Activated CD8-positive, alpha-beta memory T cell treated with anti-CD3 and anti-CD28 coated beads, Interleukin-2, amount 10 ng/mL, durations not matched to agents 7 days and 5 days (primary cell): ENCODE measurements around the gene NLGN1. TPM values are rescaled to one million over a fixed set of nuclear protein-coding genes. Genes with fewer than 3 reads are reported as not detected.

Experiments
- ATAC-seq: fragments of 150-1000 bp; cut with Tn5 transposase; one replicate; pipeline ENCODE4 v1.10.0; 2021; ENCODE audit warnings: moderate library complexity
- CTCF ChIA-PET: fragments of 350-600 bp; sonication (Branson Sonifier 250); formaldehyde crosslinking; loops from one replicate; lab custom pipeline; 2021; ENCODE audit warnings: antibody characterized with exemption; lab: Charles Lee
- DNase-seq: peaks from one replicate; pipeline ENCODE4 v3.0.0-alpha.2; 2020
- H3K27ac Mint-ChIP-seq: one replicate; pipeline ENCODE4 v1.8.0; 2021; ENCODE audit warnings: mild to moderate bottlenecking, mixed read lengths
- H3K27me3 Mint-ChIP-seq: one replicate; pipeline ENCODE4 v1.8.0; 2021; ENCODE audit warnings: mixed read lengths
- H3K36me3 Mint-ChIP-seq: one replicate; pipeline ENCODE4 v1.8.0; 2021; ENCODE audit warnings: mild to moderate bottlenecking, mixed read lengths
- H3K4me1 Mint-ChIP-seq: one replicate; pipeline ENCODE4 v1.8.0; 2021; ENCODE audit warnings: mixed read lengths
- H3K4me3 Mint-ChIP-seq: one replicate; pipeline ENCODE4 v1.8.0; 2021; ENCODE audit warnings: mild to moderate bottlenecking, moderate library complexity, mixed read lengths
- H3K9me3 Mint-ChIP-seq: one replicate; pipeline ENCODE4 v1.8.0; 2022; ENCODE audit warnings: low read depth, mixed read lengths
- total RNA-seq, 2 experiments: library from RNA; stranded (reverse); gene quantifications; one replicate each; pipeline ENCODE4 v1.2.3, GENCODE V29; 2021

Gene NLGN1
- total RNA-seq, 2 experiments from 2014 or later: not detected

DNA sequence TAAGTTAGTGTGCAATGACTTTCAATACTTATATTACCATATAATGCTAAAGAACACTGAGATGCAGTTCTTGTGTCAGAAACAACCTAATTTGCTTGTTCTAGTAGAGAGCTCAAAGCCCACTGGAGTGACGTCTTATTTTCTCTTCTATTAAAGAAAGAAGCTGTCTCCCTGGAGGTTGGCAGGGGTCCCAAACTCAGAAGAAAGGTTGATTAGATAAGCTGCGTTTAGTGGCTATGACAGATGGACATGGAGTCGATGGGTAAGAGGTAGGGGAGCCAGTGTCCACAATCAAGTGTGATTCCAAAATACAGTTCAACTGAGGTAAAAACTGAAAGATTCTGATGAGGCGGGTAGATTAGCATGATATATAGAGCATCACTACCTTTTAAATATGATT, 363.6 kb downstream of the NLGN1 start:
- ATAC-seq (no peak), DNase-seq (no peak)
- H3K36me3 Mint-ChIP-seq: no peaks in the 10 kb centered on the region
- H3K4me1 Mint-ChIP-seq: no peaks in the 10 kb centered on the region
- H3K27me3 Mint-ChIP-seq: no peaks in the 10 kb centered on the region
- CTCF ChIA-PET: no interaction called here
- no peaks in the 10 kb centered on the region for H3K9me3 Mint-ChIP-seq
- H3K27ac Mint-ChIP-seq: no peak overlapping the region
- no peak overlapping the region for H3K4me3 Mint-ChIP-seq

DNA sequence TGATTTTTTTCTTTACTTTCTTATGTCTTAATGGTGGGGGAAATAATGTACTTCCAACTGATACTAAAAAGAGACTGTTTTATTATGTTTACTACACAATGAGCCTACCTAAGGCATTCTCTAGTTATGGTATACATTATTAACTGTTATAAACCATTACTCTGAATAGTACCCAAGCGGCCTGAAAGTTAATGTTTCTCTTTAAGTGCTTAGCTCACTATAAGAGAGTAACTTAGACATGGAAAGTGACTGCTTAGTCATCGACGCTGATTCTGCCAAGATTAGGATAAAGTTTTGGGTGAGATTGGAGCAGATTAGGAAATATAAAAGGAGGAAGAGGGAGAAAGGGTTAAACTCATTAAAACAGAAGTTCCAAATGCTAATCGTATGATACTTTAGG, 365.0 kb downstream of the NLGN1 start:
- H3K27ac Mint-ChIP-seq: no peak overlapping the region
- H3K36me3 Mint-ChIP-seq: no peaks in the 10 kb centered on the region
- no peak overlapping the region for H3K4me3 Mint-ChIP-seq
- H3K4me1 Mint-ChIP-seq: no peaks in the 10 kb centered on the region
- no peaks in the 10 kb centered on the region for H3K9me3 Mint-ChIP-seq
- H3K27me3 Mint-ChIP-seq: no peaks in the 10 kb centered on the region
- ATAC-seq (no peak), DNase-seq (no peak)
- CTCF ChIA-PET: no interaction called here

DNA sequence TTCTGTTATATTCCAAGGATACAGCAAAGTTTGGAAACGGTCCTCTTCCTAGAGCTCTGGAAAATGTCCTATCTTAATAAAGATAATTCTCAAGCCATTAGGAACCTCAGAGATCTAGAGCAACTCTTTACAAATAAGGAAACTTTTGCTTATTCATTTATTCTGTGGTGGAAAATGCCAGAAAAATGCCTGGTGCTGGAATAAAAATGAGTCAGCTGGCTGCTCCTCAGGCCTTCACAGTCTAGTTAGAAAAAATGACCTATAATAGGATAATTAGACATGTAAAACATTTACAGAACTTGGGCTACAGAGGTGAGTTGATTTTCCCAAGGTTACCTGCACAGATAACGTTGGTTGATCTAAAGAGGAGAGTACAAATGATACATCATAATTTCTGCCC, 372.5 kb downstream of the NLGN1 start:
- H3K9me3 Mint-ChIP-seq: no peaks in the 10 kb centered on the region

DNA sequence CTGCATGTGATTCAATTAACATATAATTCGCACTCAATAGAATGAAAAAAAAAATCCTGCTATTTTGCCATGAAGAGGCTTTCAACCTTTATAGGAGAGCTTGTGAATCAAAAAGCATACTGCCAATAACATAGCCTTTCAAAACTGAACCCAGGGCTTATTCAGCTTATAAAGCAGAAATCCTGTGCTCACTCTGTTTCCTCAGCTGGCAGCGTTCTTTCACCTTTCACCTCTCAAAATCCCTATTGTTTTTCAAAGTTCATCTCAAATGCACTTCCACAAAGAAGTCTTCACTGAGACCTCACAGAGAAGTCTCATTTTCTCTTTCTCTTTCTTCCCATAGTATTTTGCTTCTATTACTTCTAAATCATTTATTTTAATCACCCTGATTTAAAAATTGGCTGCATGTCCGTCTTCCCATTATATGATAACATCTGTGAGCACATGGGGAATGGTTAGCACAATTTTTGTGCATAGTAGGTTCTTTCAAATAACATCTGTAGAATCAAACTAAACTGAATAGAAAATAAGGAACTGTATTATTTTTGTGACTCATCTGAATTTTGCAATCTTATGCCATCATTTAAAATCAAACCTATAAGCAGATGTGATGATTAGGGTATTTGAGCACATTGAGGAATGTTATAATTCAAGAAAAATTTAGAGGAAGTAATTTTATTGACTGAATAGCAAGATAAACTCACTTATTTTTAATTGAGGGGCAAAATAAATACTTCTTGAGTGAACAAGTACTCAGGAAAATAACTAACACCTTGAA, 373.4 kb downstream of the NLGN1 start:
- H3K27me3 Mint-ChIP-seq: no peaks in the 10 kb centered on the region

More for the DNA sequence above, 372.5 kb downstream of the NLGN1 start:
- CTCF ChIA-PET: no interaction called here
- Mint-ChIP-seq H3K4me1 (no peaks in the 10 kb centered on the region), H3K27me3 (no peaks in the 10 kb centered on the region), H3K27ac (no peak overlapping the region), H3K4me3 (no peak overlapping the region), H3K36me3 (no peaks in the 10 kb centered on the region)
- ATAC-seq (no peak), DNase-seq (no peak)

DNA sequence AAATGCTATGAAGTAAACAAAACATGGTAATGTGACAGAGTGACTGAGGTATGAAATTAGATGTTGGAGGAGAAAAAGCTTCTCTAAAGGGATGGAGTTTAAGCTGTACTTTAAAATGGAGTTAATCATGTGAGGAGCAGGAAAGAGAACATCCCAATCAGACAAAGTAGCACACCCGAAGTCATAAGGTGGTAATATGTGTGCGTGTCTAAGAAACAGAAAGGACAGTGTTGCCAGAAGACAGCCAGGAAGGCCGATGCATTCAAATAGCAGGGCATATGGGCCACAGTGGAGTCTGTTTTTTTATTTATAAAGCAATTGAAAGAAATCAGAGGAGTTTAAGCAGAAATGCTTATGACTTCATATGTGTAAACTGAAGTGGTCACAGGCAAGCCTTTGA, 376.3 kb downstream of the NLGN1 start:
- Mint-ChIP-seq H3K4me3 (no peak overlapping the region), H3K27ac (no peak overlapping the region), H3K9me3 (no peaks in the 10 kb centered on the region), H3K4me1 (no peaks in the 10 kb centered on the region), H3K27me3 (no peaks in the 10 kb centered on the region), H3K36me3 (no peaks in the 10 kb centered on the region)
- no peak for DNase-seq
- no peak for ATAC-seq
- CTCF ChIA-PET: no interaction called here

More for the DNA sequence above, 373.4 kb downstream of the NLGN1 start:
- no peaks in the 10 kb centered on the region for H3K4me1 Mint-ChIP-seq
- no peak for ATAC-seq
- CTCF ChIA-PET: no interaction called here
- no peak overlapping the region for H3K27ac Mint-ChIP-seq
- H3K36me3 Mint-ChIP-seq: no peaks in the 10 kb centered on the region
- H3K4me3 Mint-ChIP-seq: no peak overlapping the region
- no peaks in the 10 kb centered on the region for H3K9me3 Mint-ChIP-seq
- DNase-seq: no peak

DNA sequence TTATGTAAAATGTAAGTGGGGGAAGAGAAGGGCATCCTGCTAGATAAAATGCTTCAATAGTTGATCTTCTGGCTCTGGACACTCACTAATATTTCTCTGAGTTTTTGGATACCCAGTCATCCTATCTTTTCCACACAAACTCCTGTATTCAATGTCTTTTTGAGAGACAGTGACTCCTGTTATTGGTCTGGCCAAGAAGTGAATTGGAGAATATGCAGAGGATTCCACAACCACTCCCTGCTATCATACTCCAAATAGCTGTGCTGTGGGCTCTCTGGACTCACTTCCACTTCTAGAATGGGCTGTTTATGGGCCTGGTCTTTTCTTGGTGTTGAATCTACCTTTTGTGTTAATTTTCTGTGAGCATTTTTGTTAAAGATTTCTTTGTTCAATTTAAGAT, 376.8 kb downstream of the NLGN1 start:
- H3K4me1 Mint-ChIP-seq: no peaks in the 10 kb centered on the region
- ATAC-seq: no peak
- no peaks in the 10 kb centered on the region for H3K27me3 Mint-ChIP-seq
- H3K9me3 Mint-ChIP-seq: no peaks in the 10 kb centered on the region
- CTCF ChIA-PET: no interaction called here
- H3K27ac Mint-ChIP-seq: no peak overlapping the region
- DNase-seq: no peak
- no peak overlapping the region for H3K4me3 Mint-ChIP-seq
- no peaks in the 10 kb centered on the region for H3K36me3 Mint-ChIP-seq

DNA sequence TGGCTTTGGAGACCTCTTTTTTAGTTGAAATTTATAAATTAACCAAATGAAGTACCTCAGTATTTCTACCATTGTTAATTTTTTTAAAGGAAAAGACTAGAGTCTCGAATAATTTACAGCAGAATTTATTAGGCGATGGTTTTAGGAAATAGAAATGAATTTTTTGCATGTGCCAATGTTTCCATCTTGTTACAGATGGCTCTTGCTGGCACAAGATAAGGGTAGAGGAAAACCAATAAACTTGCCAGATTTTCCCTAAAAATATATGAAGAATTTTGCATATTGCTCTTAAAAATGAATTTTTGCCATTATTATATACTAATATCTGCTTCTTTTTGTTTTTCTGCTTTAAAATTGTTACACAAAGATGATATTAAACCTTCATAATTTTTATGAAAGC, 380.7 kb downstream of the NLGN1 start:
- no peak for ATAC-seq
- H3K4me3 Mint-ChIP-seq: no peak overlapping the region

DNA sequence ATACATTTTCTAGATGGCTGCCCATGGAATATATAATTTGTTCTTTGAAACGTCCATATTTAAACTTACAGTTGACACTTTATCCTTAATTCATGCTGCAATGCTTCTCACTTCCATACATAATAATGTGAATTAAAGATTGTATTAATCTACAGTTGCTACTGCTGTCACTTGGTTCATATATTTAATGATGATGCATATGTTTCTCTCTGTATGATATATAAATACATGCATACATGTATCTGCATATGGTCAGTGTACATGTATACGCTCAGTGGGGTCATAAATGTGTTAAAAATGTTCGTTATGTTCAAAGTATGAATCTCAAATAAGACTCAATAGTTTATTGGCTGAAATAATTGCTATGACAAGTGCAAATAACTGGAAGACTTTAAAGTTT, 382.5 kb downstream of the NLGN1 start:
- Mint-ChIP-seq H3K27me3 (no peaks in the 10 kb centered on the region), H3K4me3 (no peak overlapping the region), H3K9me3 (peaks cover 2% of the 10 kb centered on the region), H3K27ac (no peak overlapping the region), H3K36me3 (no peaks in the 10 kb centered on the region), H3K4me1 (no peaks in the 10 kb centered on the region)
- DNase-seq (no peak), ATAC-seq (no peak)
- CTCF ChIA-PET: no interaction called here

More for the DNA sequence above, 380.7 kb downstream of the NLGN1 start:
- DNase-seq: no peak
- Mint-ChIP-seq H3K27me3 (no peaks in the 10 kb centered on the region), H3K36me3 (no peaks in the 10 kb centered on the region), H3K27ac (no peak overlapping the region), H3K4me1 (no peaks in the 10 kb centered on the region), H3K9me3 (peaks cover 2% of the 10 kb centered on the region)
- CTCF ChIA-PET: no interaction called here

DNA sequence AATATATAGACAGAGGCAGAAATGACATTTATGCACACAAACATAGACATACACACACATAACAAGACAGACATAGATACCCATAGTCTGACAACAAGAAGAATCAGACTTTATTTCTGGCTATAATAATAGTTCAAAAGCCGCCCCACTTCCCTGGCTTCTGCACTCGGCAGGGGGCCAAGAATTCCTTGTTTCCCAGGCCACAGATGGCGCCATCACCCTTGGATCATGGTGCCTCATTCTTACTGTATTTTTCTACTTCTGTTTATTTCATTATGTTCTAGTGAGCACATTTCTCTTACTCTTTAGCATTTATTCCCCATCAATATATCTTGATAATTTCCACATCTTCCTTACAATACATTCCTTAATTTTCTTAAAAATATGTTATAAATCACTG, 387.5 kb downstream of the NLGN1 start:
- Mint-ChIP-seq H3K9me3 (peaks cover 2% of the 10 kb centered on the region), H3K4me3 (no peak overlapping the region), H3K27ac (no peak overlapping the region), H3K36me3 (no peaks in the 10 kb centered on the region), H3K27me3 (no peaks in the 10 kb centered on the region), H3K4me1 (no peaks in the 10 kb centered on the region)
- no peak for ATAC-seq
- no peak for DNase-seq
- CTCF ChIA-PET: no interaction called here

DNA sequence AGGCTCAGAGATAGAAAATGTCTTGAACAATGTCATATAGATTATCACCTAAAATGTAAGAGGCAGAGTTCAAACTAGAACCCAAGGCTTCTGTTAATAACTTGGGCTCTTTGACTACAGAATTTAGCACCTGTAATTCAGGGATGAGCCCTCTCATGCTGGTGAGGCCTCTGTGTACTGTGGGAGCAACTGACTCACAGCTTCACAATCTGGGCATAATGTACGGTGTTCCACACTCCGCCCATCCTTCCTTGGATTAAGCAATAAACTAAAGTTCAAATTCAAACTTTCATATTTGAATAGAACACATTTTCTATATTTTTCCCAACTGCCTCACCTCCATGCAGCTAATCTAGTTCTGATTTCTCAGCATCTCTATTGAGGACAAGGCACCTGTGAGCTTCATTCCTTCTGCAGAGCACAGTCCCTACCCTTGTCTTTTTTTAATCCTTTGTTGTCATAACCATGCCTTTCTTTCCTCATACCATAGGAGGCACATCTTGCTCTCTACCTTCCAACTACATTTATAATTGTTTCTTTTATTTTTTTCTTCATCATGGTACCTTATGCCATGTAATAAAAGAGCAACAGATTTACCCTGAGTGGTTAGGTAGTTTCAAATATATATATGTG, 392.1 kb downstream of the NLGN1 start:
- DNase-seq: no peak
- no peaks in the 10 kb centered on the region for H3K36me3 Mint-ChIP-seq
- H3K9me3 Mint-ChIP-seq: peaks cover 3% of the 10 kb centered on the region
- no peak overlapping the region for H3K27ac Mint-ChIP-seq
- ATAC-seq: no peak
- CTCF ChIA-PET: no interaction called here
- H3K4me3 Mint-ChIP-seq: no peak overlapping the region
- no peaks in the 10 kb centered on the region for H3K4me1 Mint-ChIP-seq
- no peaks in the 10 kb centered on the region for H3K27me3 Mint-ChIP-seq

DNA sequence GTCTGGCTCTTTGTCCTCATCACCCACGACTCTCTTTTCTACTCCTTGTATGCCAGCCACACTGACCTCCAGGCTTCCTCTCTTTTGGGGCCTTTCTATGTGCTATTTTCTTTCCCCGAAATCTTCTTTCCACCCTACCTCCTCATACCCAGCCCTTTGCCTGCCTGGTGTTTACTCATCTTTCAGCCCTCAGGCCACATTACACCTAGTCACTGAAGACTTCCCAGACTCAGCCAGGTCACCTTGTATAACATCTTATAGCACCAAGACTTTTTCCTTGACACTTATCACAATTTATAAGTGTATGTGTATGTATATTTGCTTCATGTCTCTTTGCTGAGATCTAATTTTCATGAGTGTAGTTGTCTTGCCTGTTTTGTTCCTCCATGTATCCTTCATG, 396.4 kb downstream of the NLGN1 start:
- Mint-ChIP-seq H3K9me3 (peaks cover 3% of the 10 kb centered on the region), H3K4me1 (no peaks in the 10 kb centered on the region), H3K4me3 (no peak overlapping the region), H3K36me3 (no peaks in the 10 kb centered on the region), H3K27me3 (no peaks in the 10 kb centered on the region), H3K27ac (no peak overlapping the region)
- no peak for DNase-seq
- no peak for ATAC-seq
- CTCF ChIA-PET: no interaction called here

DNA sequence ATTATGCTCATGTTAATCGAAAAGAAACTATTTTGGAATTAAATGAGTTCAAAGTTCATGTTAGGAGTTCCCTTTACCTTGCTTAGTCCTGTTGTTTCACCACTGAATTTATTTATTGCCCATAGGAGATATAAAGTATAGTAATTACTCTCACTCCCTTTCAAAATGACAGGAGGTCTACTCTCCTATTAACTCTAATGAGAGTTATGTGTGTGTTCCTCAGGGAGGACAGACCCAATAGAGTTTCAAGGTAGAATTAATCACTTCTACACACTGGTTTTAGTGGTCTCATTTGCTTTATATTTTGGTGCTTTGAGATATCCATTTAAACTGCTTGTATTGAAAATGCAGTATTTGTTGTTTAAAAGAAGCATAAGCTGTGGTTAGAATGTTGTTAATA, 398.9 kb downstream of the NLGN1 start:
- ATAC-seq (no peak), DNase-seq (no peak)
- H3K4me1 Mint-ChIP-seq: no peaks in the 10 kb centered on the region
- peaks cover 3% of the 10 kb centered on the region for H3K9me3 Mint-ChIP-seq
- CTCF ChIA-PET: no interaction called here
- no peak overlapping the region for H3K27ac Mint-ChIP-seq
- no peak overlapping the region for H3K4me3 Mint-ChIP-seq
- no peaks in the 10 kb centered on the region for H3K27me3 Mint-ChIP-seq
- H3K36me3 Mint-ChIP-seq: no peaks in the 10 kb centered on the region

DNA sequence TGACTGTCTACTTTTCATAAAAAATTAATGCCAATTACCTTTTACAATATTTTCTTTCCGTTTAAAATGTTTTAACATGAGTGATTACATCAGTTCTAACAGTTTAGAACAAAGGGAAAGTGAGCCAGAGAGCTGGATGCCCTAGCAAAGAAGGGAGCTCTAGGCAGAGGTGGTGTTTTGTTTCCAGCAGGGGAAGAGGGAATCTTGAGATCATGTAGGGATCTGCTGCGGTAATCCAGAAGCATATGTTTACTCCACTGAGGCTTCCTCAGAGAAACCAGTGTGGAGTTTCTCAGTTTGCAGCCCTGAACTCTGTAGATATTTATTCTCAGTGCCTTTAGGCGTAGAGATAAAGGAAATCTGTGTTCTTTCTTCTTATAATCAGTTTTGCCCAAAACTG, 399.3 kb downstream of the NLGN1 start:
- H3K27me3 Mint-ChIP-seq: no peaks in the 10 kb centered on the region
- no peak for ATAC-seq
- H3K9me3 Mint-ChIP-seq: peaks cover 3% of the 10 kb centered on the region
- no peaks in the 10 kb centered on the region for H3K36me3 Mint-ChIP-seq
- no peak overlapping the region for H3K27ac Mint-ChIP-seq
- no peak overlapping the region for H3K4me3 Mint-ChIP-seq
- H3K4me1 Mint-ChIP-seq: no peaks in the 10 kb centered on the region
- CTCF ChIA-PET: no interaction called here
- no peak for DNase-seq

DNA sequence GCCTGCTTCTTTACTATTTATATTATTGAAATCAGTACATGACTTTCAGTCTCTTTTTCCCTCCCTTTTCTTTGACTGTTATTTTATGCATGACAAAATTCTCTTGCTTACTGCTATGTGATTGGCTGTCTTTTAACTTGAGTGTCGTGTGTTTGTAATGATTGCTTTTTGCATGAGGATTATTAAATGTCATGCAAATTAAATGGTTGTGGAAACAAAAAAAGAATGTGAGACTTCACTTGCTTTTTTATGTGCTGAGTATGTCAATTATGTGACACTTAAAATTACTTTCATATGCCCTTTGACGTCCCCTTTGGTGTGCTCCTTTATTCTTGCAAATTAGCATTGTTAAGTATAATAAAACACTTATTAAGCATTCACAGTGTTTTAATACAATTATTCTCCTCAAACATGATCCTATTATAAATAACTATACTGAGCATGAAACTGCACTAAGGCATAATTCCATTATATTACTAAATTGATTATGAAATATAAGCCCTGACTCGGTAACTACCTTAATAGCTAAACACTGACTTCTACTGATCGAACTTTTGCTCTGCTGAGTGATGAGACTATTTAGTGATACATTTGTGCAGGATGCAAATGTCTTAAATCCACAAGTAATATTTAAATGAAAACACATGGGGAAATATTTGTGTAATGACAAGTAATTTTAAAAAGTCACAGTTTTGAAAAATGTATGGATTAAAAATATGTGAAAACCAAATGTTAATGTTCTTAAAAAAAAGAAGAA, 401.7 kb downstream of the NLGN1 start:
- Mint-ChIP-seq H3K36me3 (no peaks in the 10 kb centered on the region), H3K4me1 (no peaks in the 10 kb centered on the region), H3K4me3 (no peak overlapping the region), H3K27ac (no peak overlapping the region), H3K9me3 (no peaks in the 10 kb centered on the region), H3K27me3 (no peaks in the 10 kb centered on the region)
- CTCF ChIA-PET: no interaction called here
- DNase-seq (no peak), ATAC-seq (no peak)
